DOHH2 (cell line): Measurements from ENCODE around the gene SLC44A1.

ENCODE experiments used
- EZH2phosphoT487 ChIP-seq: fragments of 200-600 bp; sonication (generic); IDR thresholded peaks from 2 replicates; pipeline ENCODE4 v1.6.1; 2017; ENCODE audit warnings: borderline replicate concordance, mild to moderate bottlenecking, antibody characterized with exemption, low read length, moderate library complexity, mixed read lengths
- TF ChIP-seq, protein P1 (sequence below): fragments of 200-600 bp; sonication (generic); IDR thresholded peaks from one replicate; pipeline ENCODE4 v1.5.1; 2014; ENCODE audit warnings: antibody characterized with exemption, mild to moderate bottlenecking, low read depth, low read length; ENCODE audit not compliant: poor library complexity, severe bottlenecking

DNA sequence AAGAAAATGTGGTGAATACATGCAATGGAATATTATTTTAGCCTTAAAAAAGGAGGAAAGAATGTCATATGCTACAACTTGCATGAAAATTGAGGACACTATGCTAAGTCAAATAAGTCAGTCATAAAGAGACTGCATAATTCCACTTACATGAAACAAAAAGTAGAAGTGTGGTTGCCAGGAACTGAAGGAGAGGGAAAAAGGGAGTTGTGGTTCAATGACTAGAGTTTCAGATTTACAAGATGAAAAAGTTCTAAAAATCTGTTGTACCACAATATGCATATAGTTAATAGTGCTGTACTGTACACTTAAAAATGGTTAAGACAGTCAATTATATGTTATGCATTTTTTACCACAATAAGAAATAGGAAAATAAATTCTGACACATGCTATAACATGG is 95.4 kb downstream of the SLC44A1 start:
- TF ChIP-seq, protein P1, sequence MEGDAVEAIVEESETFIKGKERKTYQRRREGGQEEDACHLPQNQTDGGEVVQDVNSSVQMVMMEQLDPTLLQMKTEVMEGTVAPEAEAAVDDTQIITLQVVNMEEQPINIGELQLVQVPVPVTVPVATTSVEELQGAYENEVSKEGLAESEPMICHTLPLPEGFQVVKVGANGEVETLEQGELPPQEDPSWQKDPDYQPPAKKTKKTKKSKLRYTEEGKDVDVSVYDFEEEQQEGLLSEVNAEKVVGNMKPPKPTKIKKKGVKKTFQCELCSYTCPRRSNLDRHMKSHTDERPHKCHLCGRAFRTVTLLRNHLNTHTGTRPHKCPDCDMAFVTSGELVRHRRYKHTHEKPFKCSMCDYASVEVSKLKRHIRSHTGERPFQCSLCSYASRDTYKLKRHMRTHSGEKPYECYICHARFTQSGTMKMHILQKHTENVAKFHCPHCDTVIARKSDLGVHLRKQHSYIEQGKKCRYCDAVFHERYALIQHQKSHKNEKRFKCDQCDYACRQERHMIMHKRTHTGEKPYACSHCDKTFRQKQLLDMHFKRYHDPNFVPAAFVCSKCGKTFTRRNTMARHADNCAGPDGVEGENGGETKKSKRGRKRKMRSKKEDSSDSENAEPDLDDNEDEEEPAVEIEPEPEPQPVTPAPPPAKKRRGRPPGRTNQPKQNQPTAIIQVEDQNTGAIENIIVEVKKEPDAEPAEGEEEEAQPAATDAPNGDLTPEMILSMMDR: no peak
- no peak for TF ChIP-seq EZH2phosphoT487
